Naive B cell (primary cell): Measurements from ENCODE around the gene CNIH2. TPM values are rescaled to one million over a fixed set of nuclear protein-coding genes. Genes with fewer than 3 reads are reported as not detected.

ENCODE experiments used
- ATAC-seq, 2 donors: fragments of 150-1000 bp; cut with Tn5 transposase; 2 replicates each; pipeline ENCODE4 v1.10.0; 2021; ENCODE audit warnings: low read depth in 2 of 2, mild to moderate bottlenecking in 2 of 2, moderate library complexity in 2 of 2
- DNase-seq: peaks from one replicate; pipeline ENCODE4 v3.0.0; 2022
- H3K27ac Mint-ChIP-seq, 6 donors: one replicate each; pipeline ENCODE4 v1.8.0; 2020 to 2022; ENCODE audit warnings: mild to moderate bottlenecking in 6 of 6, mixed read lengths in 6 of 6, moderate library complexity in 5 of 6, inconsistent platforms in 2 of 6
- H3K27me3 Mint-ChIP-seq, 3 donors: one replicate each; pipeline ENCODE4 v1.8.0; 2021 to 2022; ENCODE audit warnings: mixed read lengths in 3 of 3, mild to moderate bottlenecking in 1 of 3
- H3K36me3 Mint-ChIP-seq, 2 donors: one replicate each; pipeline ENCODE4 v1.8.0; 2020 to 2022; ENCODE audit warnings: mixed read lengths in 2 of 2, inconsistent platforms in 1 of 2, mild to moderate bottlenecking in 1 of 2
- H3K4me1 Mint-ChIP-seq, 3 donors: one replicate each; pipeline ENCODE4 v1.8.0; 2020 to 2022; ENCODE audit warnings: mixed read lengths in 3 of 3, inconsistent platforms in 1 of 3, mild to moderate bottlenecking in 1 of 3, moderate library complexity in 1 of 3
- H3K4me3 Mint-ChIP-seq, 8 donors: one replicate each; pipeline ENCODE4 v1.8.0; 2020 to 2022; ENCODE audit warnings: mild to moderate bottlenecking in 8 of 8, mixed read lengths in 8 of 8, moderate library complexity in 8 of 8, inconsistent platforms in 2 of 8
- H3K9me3 Mint-ChIP-seq, 7 donors: one replicate each; pipeline ENCODE4 v1.8.0; 2020 to 2022; ENCODE audit warnings: mixed read lengths in 7 of 7, mild to moderate bottlenecking in 5 of 7, inconsistent platforms in 2 of 7, moderate library complexity in 1 of 7
- polyA plus RNA-seq, 6 donors: library from polyadenylated mRNA; unstranded; fragments of 300-500 nt; fragmentation: Illumina TruSeq; gene quantifications; one replicate each; pipeline ENCODE4 v1.2.3, GENCODE V29; 2021; ENCODE audit warnings: low read depth in 6 of 6

The CNIH2 gene
- polyA plus RNA-seq, 6 donors from 2014 or later = not detected

DNA sequence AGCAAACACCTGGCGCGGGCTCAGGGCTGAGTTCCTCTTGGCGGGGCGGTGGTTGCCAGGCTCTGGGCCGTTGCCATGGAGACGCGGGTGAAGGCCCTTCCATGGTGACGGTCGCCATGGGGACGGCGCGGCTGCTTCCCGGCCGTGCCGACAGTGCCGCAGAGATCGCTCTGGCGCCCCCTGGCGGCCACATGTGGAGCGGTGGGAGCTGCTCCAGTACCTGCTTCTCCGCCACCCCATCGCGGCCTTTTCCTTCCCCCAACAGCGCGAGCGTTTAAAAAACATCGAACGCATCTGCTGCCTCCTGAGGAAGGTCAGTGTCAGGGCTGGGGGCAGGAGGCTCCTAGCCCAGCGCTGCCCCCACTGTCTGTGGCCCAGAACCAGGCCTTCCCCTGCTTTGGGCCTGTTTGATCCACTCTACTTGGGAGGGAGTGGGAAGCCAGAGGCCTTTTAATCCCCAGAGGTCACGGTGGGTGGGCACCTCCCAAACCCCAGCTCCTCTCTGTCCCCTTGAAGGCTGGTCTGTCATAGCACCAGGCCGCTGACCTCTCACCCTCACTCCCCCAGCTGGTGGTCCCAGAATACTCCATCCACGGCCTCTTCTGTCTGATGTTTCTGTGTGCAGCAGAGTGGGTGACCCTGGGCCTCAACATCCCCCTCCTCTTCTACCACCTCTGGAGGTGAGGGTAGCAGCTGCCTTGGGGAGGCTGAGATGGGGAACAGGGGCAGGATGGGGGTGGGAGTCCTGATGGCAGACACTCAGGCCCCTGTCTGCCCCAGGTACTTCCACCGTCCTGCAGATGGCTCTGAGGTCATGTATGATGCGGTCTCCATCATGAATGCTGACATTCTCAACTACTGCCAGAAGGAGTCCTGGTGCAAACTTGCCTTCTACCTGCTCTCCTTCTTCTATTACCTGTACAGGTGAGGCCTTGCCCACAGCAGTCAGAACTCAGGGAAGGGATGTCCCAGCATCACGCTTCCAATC, 4.8 kb downstream of the CNIH2 start:
- ATAC-seq (peak; percentile 90 to 93), DNase-seq (peak; percentile 100)
- peak overlapping the region; percentile 88 to 98 (median 96) for H3K27ac Mint-ChIP-seq
- H3K36me3 Mint-ChIP-seq = no peaks in the 10 kb centered on the region
- H3K4me3 Mint-ChIP-seq = peak overlapping the region; percentile 8 to 87 (median 54)
- no peaks in the 10 kb centered on the region for H3K9me3 Mint-ChIP-seq
- peaks cover 47 to 53% (median 51%) of the 10 kb centered on the region in 3 donors for H3K4me1 Mint-ChIP-seq
- peaks cover 0 to 17% (median 11%) of the 10 kb centered on the region in 3 donors for H3K27me3 Mint-ChIP-seq

DNA sequence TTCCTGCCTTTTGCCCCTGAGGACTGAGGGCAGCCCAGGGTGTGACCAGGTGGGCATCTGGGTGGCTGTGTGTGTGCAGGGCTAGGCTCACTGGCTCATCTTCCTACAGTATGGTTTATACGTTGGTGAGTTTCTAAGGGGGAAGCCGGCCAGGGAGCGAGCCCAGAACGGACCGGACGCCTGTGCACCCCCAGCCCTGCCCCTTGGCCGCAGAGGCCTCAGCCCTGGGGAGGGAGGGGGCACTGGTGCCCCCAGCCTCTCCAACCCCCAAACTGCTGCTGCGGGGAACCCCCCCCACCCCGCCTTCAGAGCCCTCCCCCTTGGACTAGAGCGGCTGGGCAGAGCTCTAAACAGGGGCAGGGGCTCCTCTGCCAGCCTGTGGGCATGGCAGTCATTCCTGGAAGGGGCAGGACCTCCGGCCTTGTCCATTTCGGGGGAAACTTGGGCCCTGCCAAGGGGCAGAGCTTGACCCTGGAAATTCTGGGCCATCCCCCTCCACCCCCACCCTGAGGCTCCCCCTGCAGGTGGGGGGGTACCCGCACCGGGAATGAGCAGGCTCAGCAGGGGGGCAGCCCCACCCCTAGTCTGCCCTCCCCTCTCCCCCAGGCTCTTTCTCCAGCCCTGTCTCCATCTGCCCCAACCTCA, 5.6 kb downstream of the CNIH2 start:
- H3K27ac Mint-ChIP-seq = peak overlapping the region in 4 of 6 donors; percentile 85 to 98 (median 93)
- H3K27me3 Mint-ChIP-seq = peaks cover 0 to 17% (median 11%) of the 10 kb centered on the region in 3 donors
- H3K36me3 Mint-ChIP-seq = no peaks in the 10 kb centered on the region
- ATAC-seq (no peak), DNase-seq (no peak)
- H3K4me1 Mint-ChIP-seq = peaks cover 49 to 57% (median 51%) of the 10 kb centered on the region in 3 donors
- no peaks in the 10 kb centered on the region for H3K9me3 Mint-ChIP-seq
- H3K4me3 Mint-ChIP-seq = peak overlapping the region in 1 of 8 donors; percentile 89

DNA sequence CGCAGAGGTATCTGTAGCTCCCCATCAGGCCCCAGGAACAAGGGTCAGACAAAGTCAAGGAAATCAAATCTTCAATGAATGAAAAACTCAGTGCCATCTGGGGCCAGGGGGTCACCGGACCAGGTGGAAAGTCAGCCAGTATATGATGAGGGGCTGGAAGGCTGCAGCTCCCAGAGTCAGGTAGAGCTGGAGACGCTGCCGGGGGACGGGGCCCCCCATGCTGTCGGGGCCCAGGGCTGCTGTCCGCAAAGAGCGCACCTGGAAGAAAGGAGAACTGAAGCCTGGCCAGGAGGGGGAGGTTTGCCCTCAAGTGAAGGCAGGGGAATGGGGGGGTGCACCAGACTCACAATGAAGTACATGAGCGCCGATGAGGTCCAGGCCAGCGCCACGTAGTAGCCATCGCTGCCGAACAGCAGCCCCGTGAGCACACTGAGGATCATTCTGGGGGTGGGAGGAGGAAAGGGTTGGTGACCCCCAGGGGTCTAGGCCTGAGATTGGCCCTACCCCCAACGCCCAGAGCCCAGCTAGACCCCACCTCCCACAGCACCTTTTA, 6.6 kb downstream of the CNIH2 start:
- no peak for DNase-seq

DNA sequence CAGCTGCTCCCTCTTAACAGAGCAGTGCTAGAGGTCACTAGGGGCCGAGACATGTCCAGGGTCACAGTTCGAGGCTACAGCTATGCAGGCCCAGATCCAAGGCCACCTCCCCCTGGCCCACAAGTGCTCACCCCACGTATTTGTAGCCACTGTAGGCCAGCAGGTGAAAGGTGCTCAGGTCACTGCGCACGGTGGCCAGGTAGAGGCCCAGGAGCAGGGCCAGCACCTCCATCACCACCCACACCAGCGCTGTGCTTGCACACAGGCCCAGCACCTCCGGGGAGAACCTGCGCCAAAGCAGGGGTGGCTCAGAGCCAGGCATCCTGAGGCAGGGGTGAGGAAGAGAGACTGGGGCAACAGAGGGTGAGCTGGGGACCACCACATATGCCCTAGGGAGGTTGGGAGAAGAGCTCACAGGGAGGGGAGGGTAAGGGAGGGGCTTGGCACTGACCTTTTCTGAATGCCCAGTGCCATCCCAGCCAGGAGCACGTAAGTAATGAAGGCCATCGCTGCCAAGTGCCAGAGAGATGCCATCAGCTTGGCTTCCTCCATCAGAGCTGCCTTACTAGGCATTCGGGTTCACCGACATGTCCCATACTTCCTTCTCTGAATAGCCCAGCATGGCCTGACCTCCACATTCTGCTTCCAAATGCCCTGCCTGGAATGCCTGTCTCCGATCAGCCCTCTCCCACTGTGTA, 7.4 kb downstream of the CNIH2 start:
- Mint-ChIP-seq H3K27ac (peak overlapping the region in 1 of 6 donors; percentile 74), H3K9me3 (no peaks in the 10 kb centered on the region), H3K4me3 (peak overlapping the region in 4 of 8 donors; percentile 26 to 89 (median 44)), H3K36me3 (no peaks in the 10 kb centered on the region), H3K27me3 (peaks cover 0 to 7% (median 6%) of the 10 kb centered on the region in 3 donors), H3K4me1 (peaks cover 51 to 62% (median 53%) of the 10 kb centered on the region in 3 donors)
- DNase-seq = no peak
- no peak for ATAC-seq

More for the DNA sequence above, 6.6 kb downstream of the CNIH2 start:
- H3K27me3 Mint-ChIP-seq = peaks cover 4 to 10% (median 5%) of the 10 kb centered on the region in 3 donors
- peak overlapping the region in 3 of 6 donors; percentile 20 to 74 (median 47) for H3K27ac Mint-ChIP-seq
- ATAC-seq = no peak
- no peaks in the 10 kb centered on the region for H3K9me3 Mint-ChIP-seq
- peaks cover 46 to 56% (median 48%) of the 10 kb centered on the region in 3 donors for H3K4me1 Mint-ChIP-seq
- H3K4me3 Mint-ChIP-seq = peak overlapping the region in 1 of 8 donors; percentile 89
- H3K36me3 Mint-ChIP-seq = no peaks in the 10 kb centered on the region

DNA sequence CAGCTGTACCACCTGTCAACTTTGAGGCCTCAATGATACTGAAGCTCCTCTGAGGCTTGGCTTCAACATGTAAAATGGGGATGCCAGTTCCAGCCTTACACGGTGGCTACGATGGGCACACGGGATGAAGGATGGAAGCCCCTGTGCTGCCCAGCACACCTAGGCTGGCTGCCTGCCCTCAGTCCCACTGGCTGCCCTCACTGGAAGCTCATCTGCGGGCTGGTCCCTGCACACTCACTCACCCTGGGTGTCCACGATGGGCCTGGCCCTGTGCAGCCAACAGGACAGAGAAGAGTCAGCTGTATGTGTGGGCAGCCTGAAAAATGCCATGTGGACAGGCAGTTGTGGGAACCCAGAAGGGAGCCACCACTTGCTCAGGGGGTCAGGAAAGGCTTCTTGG, 8.7 kb downstream of the CNIH2 start:
- ATAC-seq (no peak), DNase-seq (no peak)
- Mint-ChIP-seq H3K4me3 (peak overlapping the region in 5 of 8 donors; percentile 8 to 89 (median 45)), H3K4me1 (peaks cover 43 to 62% (median 48%) of the 10 kb centered on the region in 3 donors), H3K36me3 (no peaks in the 10 kb centered on the region), H3K27ac (peak overlapping the region in 1 of 6 donors; percentile 39), H3K27me3 (peaks cover 0 to 10% (median 6%) of the 10 kb centered on the region in 3 donors), H3K9me3 (no peaks in the 10 kb centered on the region)

DNA sequence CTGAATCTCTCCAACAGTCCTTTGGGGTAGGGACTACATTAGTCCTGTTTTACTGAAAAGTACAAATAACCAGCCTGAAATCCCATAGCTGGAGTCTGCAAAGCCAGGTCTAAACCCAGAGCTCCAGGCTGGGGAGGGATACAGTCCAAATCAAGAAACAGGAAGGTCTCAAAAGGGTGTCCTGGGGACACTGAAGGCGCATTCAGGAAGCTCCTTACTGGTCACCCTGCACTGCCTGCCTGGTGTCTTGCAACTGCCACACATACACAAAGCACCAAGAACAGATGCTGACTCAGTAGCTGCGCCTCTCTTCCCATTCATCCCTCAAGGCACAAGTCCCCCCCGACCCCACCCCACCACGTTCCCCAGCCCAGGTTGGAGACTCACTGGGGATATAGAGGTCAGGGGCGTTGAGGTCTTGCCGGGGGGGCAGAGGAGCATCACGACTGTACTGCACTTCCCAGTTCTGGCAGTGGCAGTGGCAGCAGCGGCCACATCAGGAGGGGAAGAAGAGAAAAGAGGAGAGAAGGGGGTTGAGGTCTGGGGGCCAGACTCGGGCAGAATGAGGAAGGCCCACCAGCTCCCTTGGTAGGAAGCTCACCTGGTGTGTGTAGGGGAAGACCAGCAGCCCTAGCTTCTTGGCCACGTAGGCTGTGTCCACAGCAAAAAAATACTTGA, 9.4 kb downstream of the CNIH2 start:
- Mint-ChIP-seq H3K36me3 (no peaks in the 10 kb centered on the region), H3K4me3 (peak overlapping the region; percentile 57 to 97 (median 82)), H3K27ac (peak overlapping the region in 3 of 6 donors; percentile 60 to 89 (median 84)), H3K9me3 (no peaks in the 10 kb centered on the region), H3K27me3 (peaks cover 2 to 10% (median 8%) of the 10 kb centered on the region in 3 donors), H3K4me1 (peaks cover 38 to 56% (median 42%) of the 10 kb centered on the region in 3 donors)
- ATAC-seq (no peak), DNase-seq (no peak)

DNA sequence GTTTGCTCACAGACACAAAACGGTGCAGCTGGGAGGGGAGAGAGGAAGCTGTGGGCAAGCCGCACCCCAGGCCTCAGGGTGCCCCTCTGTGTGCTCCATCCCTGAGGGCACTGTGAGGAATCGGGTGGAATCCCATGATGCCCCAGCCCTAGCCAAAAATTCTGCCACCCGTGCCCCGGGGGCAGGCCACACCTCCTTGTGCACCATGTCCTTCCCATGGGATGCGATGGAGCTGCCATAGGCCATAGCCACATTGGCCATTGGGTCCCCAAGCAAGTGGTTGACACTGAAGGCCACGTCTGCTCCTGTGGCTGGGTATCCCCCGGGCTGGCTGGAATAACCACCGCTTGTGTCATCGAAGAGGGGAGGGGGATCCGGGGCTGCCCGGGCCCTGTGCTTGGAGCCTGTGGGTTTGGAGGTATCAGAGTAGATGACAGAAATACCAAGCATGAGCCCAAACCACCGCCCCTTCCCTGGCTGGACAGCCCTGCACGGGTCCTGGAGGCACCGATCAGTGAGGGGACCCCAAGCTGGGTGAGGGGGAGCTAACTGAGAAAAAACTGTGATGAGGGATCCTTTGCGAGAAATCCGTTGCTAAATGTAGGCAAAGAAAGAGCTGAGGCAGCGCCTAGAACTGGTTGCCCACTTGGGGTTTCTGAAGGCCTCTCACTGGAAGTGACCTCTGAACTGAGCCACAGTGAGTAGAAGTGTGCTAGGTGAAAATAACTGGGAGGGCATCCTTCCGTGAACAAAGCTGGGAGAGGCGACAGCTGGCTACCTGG, 10.1 kb downstream of the CNIH2 start:
- H3K36me3 Mint-ChIP-seq = no peaks in the 10 kb centered on the region
- ATAC-seq = no peak
- no peaks in the 10 kb centered on the region for H3K9me3 Mint-ChIP-seq
- H3K4me3 Mint-ChIP-seq = peak overlapping the region; percentile 84 to 98 (median 92)
- peak overlapping the region in 5 of 6 donors; percentile 70 to 96 (median 84) for H3K27ac Mint-ChIP-seq
- peaks cover 36 to 54% (median 43%) of the 10 kb centered on the region in 3 donors for H3K4me1 Mint-ChIP-seq
- no peak for DNase-seq
- H3K27me3 Mint-ChIP-seq = peaks cover 9 to 16% (median 15%) of the 10 kb centered on the region in 3 donors

DNA sequence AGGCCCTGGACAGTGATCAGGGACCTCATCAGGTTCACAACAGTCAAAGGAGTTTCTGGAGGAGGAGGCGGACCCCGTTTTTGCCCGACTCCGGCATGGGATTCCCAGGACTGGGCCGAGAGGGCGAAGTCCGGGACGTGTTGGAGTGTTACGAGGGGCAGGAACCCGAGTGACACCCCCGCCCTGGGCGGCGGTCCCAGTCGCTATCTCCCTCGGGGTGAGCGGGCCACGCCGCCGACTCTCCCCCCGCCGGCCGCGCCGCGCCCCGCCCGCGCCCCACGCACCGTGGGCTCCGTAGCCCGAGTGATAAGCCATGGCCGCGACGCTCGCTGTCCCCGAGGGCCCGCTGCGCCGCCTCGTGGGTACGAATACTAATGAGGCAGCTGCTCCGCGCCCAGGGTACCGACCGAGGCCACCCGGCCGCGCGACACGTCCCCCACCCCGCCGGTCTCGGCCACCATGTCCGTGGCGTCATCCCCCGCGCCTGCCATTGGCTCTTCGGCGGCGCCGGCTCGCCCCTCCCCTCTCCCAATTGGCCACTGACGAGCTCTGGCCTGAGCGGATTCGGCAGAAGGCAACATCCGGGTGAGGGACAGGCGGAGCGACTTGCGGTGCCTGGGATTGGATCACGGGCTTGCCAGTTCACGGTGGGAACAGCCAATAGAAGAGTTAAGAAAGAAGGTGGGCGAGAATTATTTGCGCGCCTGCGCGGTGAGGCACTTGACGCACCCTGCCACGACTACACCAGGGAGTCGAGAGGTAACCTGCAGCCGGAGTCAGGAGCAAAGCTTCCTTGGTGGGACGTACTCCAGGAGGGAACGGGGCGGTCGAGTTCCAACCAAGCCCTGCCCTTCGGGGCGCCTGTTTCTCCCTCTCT, 10.9 kb downstream of the CNIH2 start, which contains the start of gene YIF1A:
Gene YIF1A (minus strand): TSS at position 473 of the 877 bp plus-strand sequence. CDS start 158 bp downstream, at position 315.
- ATAC-seq (peak; percentile 88 to 91), DNase-seq (peak; percentile 99)
- peak within 1 kb of the TSS; percentile 84 to 98 (median 94) for H3K4me3 Mint-ChIP-seq
- no peaks in the 10 kb centered on the region for H3K36me3 Mint-ChIP-seq
- H3K27me3 Mint-ChIP-seq = peaks cover 18 to 23% (median 23%) of the 10 kb centered on the region in 3 donors
- no peaks in the 10 kb centered on the region for H3K9me3 Mint-ChIP-seq
- H3K27ac Mint-ChIP-seq = peak within 1 kb of the TSS; percentile 84 to 98 (median 95)
- peaks cover 39 to 51% (median 40%) of the 10 kb centered on the region in 3 donors for H3K4me1 Mint-ChIP-seq

DNA sequence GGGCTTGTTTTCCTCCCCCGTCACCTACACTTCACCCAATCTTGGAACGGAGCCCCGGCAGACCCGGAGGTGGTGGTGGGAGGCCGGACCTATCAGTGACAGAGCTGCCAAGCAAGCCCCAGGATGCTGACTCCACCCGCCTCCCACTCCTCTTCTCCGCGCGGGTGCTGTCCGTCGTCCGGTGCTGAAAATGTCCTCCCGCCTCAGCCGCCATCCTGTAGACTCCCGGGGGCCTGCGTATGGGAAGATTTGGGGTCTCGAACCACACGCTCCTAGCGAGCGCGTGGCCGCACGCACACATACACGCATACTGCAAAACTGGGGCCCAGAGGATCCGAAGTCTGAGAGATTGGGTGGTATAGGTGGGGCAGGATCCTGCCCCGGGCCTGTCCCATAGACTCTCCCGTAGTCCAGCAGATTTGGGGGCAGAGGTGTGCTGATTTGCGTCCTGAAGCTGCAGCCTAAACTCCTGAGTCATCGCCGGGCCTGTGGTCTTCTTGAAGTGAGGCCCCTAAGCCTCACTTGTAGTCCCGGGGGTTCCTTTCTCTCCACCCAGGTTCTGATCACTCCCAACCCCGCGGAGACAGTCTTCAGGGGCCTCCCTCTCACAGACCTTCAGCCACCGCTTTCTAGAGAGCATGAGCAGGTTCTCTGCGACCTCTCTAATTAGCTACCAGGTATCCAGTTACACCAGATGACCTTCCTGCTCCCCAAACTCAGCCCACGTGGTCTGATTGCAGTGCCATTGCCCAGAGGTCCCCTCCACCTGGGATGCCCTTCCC, 11.8 kb downstream of the CNIH2 start:
- DNase-seq = no peak
- peak; percentile 29 to 43 for ATAC-seq
- peaks cover 18 to 29% (median 23%) of the 10 kb centered on the region in 3 donors for H3K27me3 Mint-ChIP-seq
- H3K4me1 Mint-ChIP-seq = peaks cover 36 to 45% (median 39%) of the 10 kb centered on the region in 3 donors
- H3K27ac Mint-ChIP-seq = peak overlapping the region; percentile 46 to 98 (median 95)
- no peaks in the 10 kb centered on the region for H3K36me3 Mint-ChIP-seq
- H3K9me3 Mint-ChIP-seq = no peaks in the 10 kb centered on the region
- peak overlapping the region; percentile 84 to 98 (median 94) for H3K4me3 Mint-ChIP-seq

DNA sequence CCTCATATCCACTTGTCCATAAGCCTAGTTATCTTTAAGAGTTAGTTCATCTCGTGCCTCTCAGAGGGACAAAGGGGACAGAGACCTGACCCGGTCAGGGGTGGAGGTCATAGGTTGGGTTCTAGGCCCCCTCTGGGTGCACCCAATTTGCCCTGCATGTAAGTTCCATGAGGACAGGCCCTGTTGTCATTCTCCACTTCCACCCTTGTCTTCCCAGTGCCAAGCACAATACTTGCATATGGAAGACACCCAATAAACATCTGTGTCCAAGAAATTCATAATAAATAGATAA, 12.3 kb downstream of the CNIH2 start:
- no peak for DNase-seq
- Mint-ChIP-seq H3K9me3 (no peaks in the 10 kb centered on the region), H3K27me3 (peaks cover 18 to 29% (median 23%) of the 10 kb centered on the region in 3 donors), H3K27ac (peak overlapping the region in 2 of 6 donors; percentile 59 to 84), H3K36me3 (no peaks in the 10 kb centered on the region), H3K4me3 (peak overlapping the region; percentile 84 to 98 (median 94)), H3K4me1 (peaks cover 35 to 45% (median 39%) of the 10 kb centered on the region in 3 donors)
- no peak for ATAC-seq
